ENCODE results near the gene TMEM37.

- no peak for TF ChIP-seq POLR2A (IDR thresholded peaks at IDR 0.05; ENCODE audit: low read depth, low read length)
- no peak for TF ChIP-seq TAF1 (IDR thresholded peaks at IDR 0.05; ENCODE audit: borderline replicate concordance, low read depth, low read length)
- no peak for TF ChIP-seq POLR2AphosphoS5 (IDR thresholded peaks at IDR 0.05; ENCODE audit: low read depth, low read length)
Observed at GRCh38 chr2:119486196-119486827, 54.7 kb downstream of the TMEM37 start.
